Measurements from ENCODE around the gene NPY4R. TPM values are rescaled to one million over a fixed set of nuclear protein-coding genes. Genes with fewer than 3 reads are reported as not detected.
"Not testable (repeated sequence)": the region's sequence is repeated elsewhere in the genome, so short reads cannot be mapped to it uniquely, and the experiment has no call there.

NPY4R gene
- total RNA-seq, 1 experiment from 2014 or later = not detected

- H3K9me3 ChIP-seq (ENCODE audit: control insufficient read depth, low read depth, low read length); H3K27ac ChIP-seq (ENCODE audit: insufficient read length, low read depth, low read length): not testable (repeated sequence)
- WGBS (ENCODE audit: extremely low coverage, insufficient read length, low lambda C conversion rate) = no CpG with 5 or more reads among the region's 4 CpGs
Observed at GRCh38 chr10:46468119-46468809, 2.5 kb upstream of the NPY4R start.

GRCh38 chr10:46463608-46464007 lies 2.1 kb downstream of the NPY4R start:
- not testable (repeated sequence) for H3K79me1 ChIP-seq (ENCODE audit: insufficient read depth, low read depth, low read length, poor library complexity, severe bottlenecking); H4K8ac ChIP-seq (replicated peaks; ENCODE audit: insufficient read length, low read depth, low read length); H3K27me3 ChIP-seq (ENCODE audit: insufficient read depth, low read length); H2BK120ac ChIP-seq (ENCODE audit: low read depth, low read length, poor library complexity, severe bottlenecking); H2BK20ac ChIP-seq (ENCODE audit: low read depth, low read length, poor library complexity, severe bottlenecking); H2BK12ac ChIP-seq (ENCODE audit: insufficient read length, low read depth, low read length); H3K23ac ChIP-seq (ENCODE audit: insufficient read length, low read depth, low read length); H4K5ac ChIP-seq (ENCODE audit: insufficient read length, low read depth, low read length); H3K79me2 ChIP-seq (ENCODE audit: insufficient read depth, low read length); H4K20me1 ChIP-seq (ENCODE audit: control insufficient read depth, insufficient read depth, insufficient read length); H3K4me1 ChIP-seq (ENCODE audit: insufficient read depth, low read length); H3K23me2 ChIP-seq (ENCODE audit: insufficient read length, low read depth, low read length, poor library complexity, severe bottlenecking); H3K4me3 Mint-ChIP-seq; DNase-seq; H3K27ac ChIP-seq (ENCODE audit: insufficient read length, low read depth, low read length); H3K36me3 Mint-ChIP-seq (ENCODE audit: insufficient read depth in 1 of 3, low read depth in 3 of 3); H3K27me3 Mint-ChIP-seq (ENCODE audit: low read depth); H2BK15ac ChIP-seq (ENCODE audit: low read depth, low read length); H3K4me1 Mint-ChIP-seq; H3K4me2 ChIP-seq (ENCODE audit: insufficient read depth, insufficient read length, low read length); H2BK5ac ChIP-seq (ENCODE audit: insufficient read length, low read length); H2AK5ac ChIP-seq (ENCODE audit: insufficient read length, low read length); H3K56ac ChIP-seq (ENCODE audit: insufficient read length, low read depth, low read length); H2AFZ ChIP-seq (ENCODE audit: low read length); H4K91ac ChIP-seq (ENCODE audit: insufficient read length, low read depth, low read length); H3T11ph ChIP-seq (ENCODE audit: low read length); H3K4ac ChIP-seq (ENCODE audit: low read depth, low read length); H3K14ac ChIP-seq (ENCODE audit: insufficient read depth, low read length); H3K18ac ChIP-seq (ENCODE audit: insufficient read length, low read depth, low read length); H3K9me3 Mint-ChIP-seq; H3K9ac ChIP-seq (ENCODE audit: extremely low read depth, insufficient read length, low read length); H3K27ac Mint-ChIP-seq; H3K9me3 ChIP-seq (ENCODE audit: control insufficient read depth, low read depth, low read length)
- no CpG with 5 or more reads among the region's 2 CpGs for WGBS (ENCODE audit: extremely low coverage, insufficient read length, low lambda C conversion rate)

More at GRCh38 chr10:46468119-46468809, 2.5 kb upstream of the NPY4R start:
- H3K4me2 ChIP-seq (ENCODE audit: insufficient read depth, insufficient read length, low read length); H3K4me3 Mint-ChIP-seq; H2BK15ac ChIP-seq (ENCODE audit: low read depth, low read length); H2BK5ac ChIP-seq (ENCODE audit: insufficient read length, low read length); H2BK12ac ChIP-seq (ENCODE audit: insufficient read length, low read depth, low read length); H3K79me2 ChIP-seq (ENCODE audit: insufficient read depth, low read length); H4K91ac ChIP-seq (ENCODE audit: insufficient read length, low read depth, low read length); H2AK5ac ChIP-seq (ENCODE audit: insufficient read length, low read length); H3K27me3 Mint-ChIP-seq (ENCODE audit: low read depth); H3K14ac ChIP-seq (ENCODE audit: insufficient read depth, low read length); H3K56ac ChIP-seq (ENCODE audit: insufficient read length, low read depth, low read length); H2BK120ac ChIP-seq (ENCODE audit: low read depth, low read length, poor library complexity, severe bottlenecking); H3K79me1 ChIP-seq (ENCODE audit: insufficient read depth, low read depth, low read length, poor library complexity, severe bottlenecking); H3K4ac ChIP-seq (ENCODE audit: low read depth, low read length); H4K5ac ChIP-seq (ENCODE audit: insufficient read length, low read depth, low read length); H3K9ac ChIP-seq (ENCODE audit: extremely low read depth, insufficient read length, low read length); H4K20me1 ChIP-seq (ENCODE audit: control insufficient read depth, insufficient read depth, insufficient read length); H3K27ac Mint-ChIP-seq; H3K23ac ChIP-seq (ENCODE audit: insufficient read length, low read depth, low read length); H2AFZ ChIP-seq (ENCODE audit: low read length); H3K18ac ChIP-seq (ENCODE audit: insufficient read length, low read depth, low read length); H3K36me3 Mint-ChIP-seq (ENCODE audit: insufficient read depth in 1 of 3, low read depth in 3 of 3); H3K4me1 ChIP-seq (ENCODE audit: insufficient read depth, low read length); H3K4me1 Mint-ChIP-seq; H3K23me2 ChIP-seq (ENCODE audit: insufficient read length, low read depth, low read length, poor library complexity, severe bottlenecking); H3T11ph ChIP-seq (ENCODE audit: low read length); H3K9me3 Mint-ChIP-seq; H3K27me3 ChIP-seq (ENCODE audit: insufficient read depth, low read length); H2BK20ac ChIP-seq (ENCODE audit: low read depth, low read length, poor library complexity, severe bottlenecking); DNase-seq; H4K8ac ChIP-seq (replicated peaks; ENCODE audit: insufficient read length, low read depth, low read length): not testable (repeated sequence)
- TF ChIP-seq CTCF (conservative IDR thresholded peaks at IDR 0.05) = peak; percentile 52; the same call in 2 of the 3 replicates

All from H9 (cell line).